Measurements from ENCODE around the gene ASNSD1.

DNA sequence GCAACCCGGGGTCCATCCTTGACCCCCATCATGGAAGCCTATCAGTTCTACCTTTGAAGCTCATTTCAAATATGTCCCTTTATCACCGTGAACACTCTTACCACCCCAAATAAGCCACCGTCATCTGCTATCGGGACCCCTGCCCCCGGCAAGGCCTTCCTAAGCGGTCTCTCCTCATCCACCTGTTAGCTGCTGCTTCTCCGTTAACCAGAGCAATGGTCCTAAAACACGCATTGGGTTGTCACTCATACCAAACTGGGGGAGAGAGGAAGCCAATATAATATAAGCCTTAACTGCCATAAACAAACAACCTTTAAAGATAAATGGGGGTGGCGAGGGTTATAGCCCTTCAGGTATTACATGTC, 680 bp downstream of the ASNSD1 start:
- TF ChIP-seq, protein P1, sequence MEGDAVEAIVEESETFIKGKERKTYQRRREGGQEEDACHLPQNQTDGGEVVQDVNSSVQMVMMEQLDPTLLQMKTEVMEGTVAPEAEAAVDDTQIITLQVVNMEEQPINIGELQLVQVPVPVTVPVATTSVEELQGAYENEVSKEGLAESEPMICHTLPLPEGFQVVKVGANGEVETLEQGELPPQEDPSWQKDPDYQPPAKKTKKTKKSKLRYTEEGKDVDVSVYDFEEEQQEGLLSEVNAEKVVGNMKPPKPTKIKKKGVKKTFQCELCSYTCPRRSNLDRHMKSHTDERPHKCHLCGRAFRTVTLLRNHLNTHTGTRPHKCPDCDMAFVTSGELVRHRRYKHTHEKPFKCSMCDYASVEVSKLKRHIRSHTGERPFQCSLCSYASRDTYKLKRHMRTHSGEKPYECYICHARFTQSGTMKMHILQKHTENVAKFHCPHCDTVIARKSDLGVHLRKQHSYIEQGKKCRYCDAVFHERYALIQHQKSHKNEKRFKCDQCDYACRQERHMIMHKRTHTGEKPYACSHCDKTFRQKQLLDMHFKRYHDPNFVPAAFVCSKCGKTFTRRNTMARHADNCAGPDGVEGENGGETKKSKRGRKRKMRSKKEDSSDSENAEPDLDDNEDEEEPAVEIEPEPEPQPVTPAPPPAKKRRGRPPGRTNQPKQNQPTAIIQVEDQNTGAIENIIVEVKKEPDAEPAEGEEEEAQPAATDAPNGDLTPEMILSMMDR (IDR thresholded peaks at IDR 0.05) = no peak
- TF ChIP-seq POLR2A (IDR thresholded peaks at IDR 0.05) = no peak
